Measurements from ENCODE around the gene BCAS3. TPM values are rescaled to one million over a fixed set of nuclear protein-coding genes. Genes with fewer than 3 reads are reported as not detected.
A peak's percentile ranks its signal among the peaks of the same experiment; 100 is the strongest.

Gene BCAS3
- total RNA-seq, 1 experiment from 2014 or later, result 8.0 TPM

- DNase-seq (ENCODE audit: low read depth), result peak; percentile 20
Measured at GRCh38 chr17:60674637-60675036, 3.0 kb upstream of the BCAS3 start.

GRCh38 chr17:60675997-60676396, 1.7 kb upstream of the BCAS3 start:
- no peak for DNase-seq (ENCODE audit: low read depth)

- DNase-seq (ENCODE audit: low read depth), result no peak
Measured at GRCh38 chr17:60676758-60677307, 818 bp upstream of the BCAS3 start.

GRCh38 chr17:60678118-60678444, 430 bp downstream of the BCAS3 start:
- DNase-seq (ENCODE audit: low read depth), result no peak

- DNase-seq (ENCODE audit: low read depth), result no peak
Measured at GRCh38 chr17:60679287-60679686, 1.6 kb downstream of the BCAS3 start.

- no peak for DNase-seq (ENCODE audit: low read depth)
Measured at GRCh38 chr17:60680754-60681153, 3.1 kb downstream of the BCAS3 start.

- no peak for DNase-seq (ENCODE audit: low read depth)
Measured at GRCh38 chr17:60685437-60685836, 7.8 kb downstream of the BCAS3 start.

GRCh38 chr17:60695960-60696359, 18.3 kb downstream of the BCAS3 start:
- peak; percentile 38 for DNase-seq (ENCODE audit: low read depth)

GRCh38 chr17:60699090-60699489, 21.4 kb downstream of the BCAS3 start:
- no peak for DNase-seq (ENCODE audit: low read depth)

- DNase-seq (ENCODE audit: low read depth), result no peak
Measured at GRCh38 chr17:60704170-60704569, 26.5 kb downstream of the BCAS3 start.

GRCh38 chr17:60712675-60713074, 35.0 kb downstream of the BCAS3 start:
- DNase-seq (ENCODE audit: low read depth), result peak; percentile 1

GRCh38 chr17:60713608-60714007, 36.0 kb downstream of the BCAS3 start:
- DNase-seq (ENCODE audit: low read depth), result no peak

- no peak for DNase-seq (ENCODE audit: low read depth)
Measured at GRCh38 chr17:60716766-60717165, 39.1 kb downstream of the BCAS3 start.

GRCh38 chr17:60717814-60718213, 40.2 kb downstream of the BCAS3 start:
- no peak for DNase-seq (ENCODE audit: low read depth)

- peak; percentile 47 for DNase-seq (ENCODE audit: low read depth)
Measured at GRCh38 chr17:60720763-60721531, 43.3 kb downstream of the BCAS3 start.

GRCh38 chr17:60724647-60725046, 47.0 kb downstream of the BCAS3 start:
- DNase-seq (ENCODE audit: low read depth), result no peak

- no peak for DNase-seq (ENCODE audit: low read depth)
Measured at GRCh38 chr17:60729854-60730253, 52.2 kb downstream of the BCAS3 start.

- no peak for DNase-seq (ENCODE audit: low read depth)
Measured at GRCh38 chr17:60730273-60730672, 52.6 kb downstream of the BCAS3 start.

- DNase-seq (ENCODE audit: low read depth), result no peak
Measured at GRCh38 chr17:60738287-60738686, 60.6 kb downstream of the BCAS3 start.

- DNase-seq (ENCODE audit: low read depth), result no peak
Measured at GRCh38 chr17:60740584-60740983, 62.9 kb downstream of the BCAS3 start.

GRCh38 chr17:60741031-60741430, 63.4 kb downstream of the BCAS3 start:
- DNase-seq (ENCODE audit: low read depth), result no peak

- DNase-seq (ENCODE audit: low read depth), result no peak
Measured at GRCh38 chr17:60743282-60743681, 65.6 kb downstream of the BCAS3 start.

GRCh38 chr17:60743799-60744198, 66.1 kb downstream of the BCAS3 start:
- DNase-seq (ENCODE audit: low read depth), result peak; percentile 65

Data from HT1080 (cell line).